Skin of body (tissue), 2 donors: Measurements from ENCODE around the gene BCL7C. TPM values are rescaled to one million over a fixed set of nuclear protein-coding genes. Genes with fewer than 3 reads are reported as not detected.

Experiments used
- DNase-seq: peaks from one replicate; lab custom pipeline; 2025; lab: John Stamatoyannopoulos, UW
- total RNA-seq: library from RNA; depleted of rRNA; stranded (reverse); fragments of >200 nt; gene quantifications from one replicate; pipeline ENCODE4 v1.2.3, GENCODE V29; 2014

The BCL7C gene
- total RNA-seq, 1 donor from 2014 or later, result 20.7 TPM

DNA sequence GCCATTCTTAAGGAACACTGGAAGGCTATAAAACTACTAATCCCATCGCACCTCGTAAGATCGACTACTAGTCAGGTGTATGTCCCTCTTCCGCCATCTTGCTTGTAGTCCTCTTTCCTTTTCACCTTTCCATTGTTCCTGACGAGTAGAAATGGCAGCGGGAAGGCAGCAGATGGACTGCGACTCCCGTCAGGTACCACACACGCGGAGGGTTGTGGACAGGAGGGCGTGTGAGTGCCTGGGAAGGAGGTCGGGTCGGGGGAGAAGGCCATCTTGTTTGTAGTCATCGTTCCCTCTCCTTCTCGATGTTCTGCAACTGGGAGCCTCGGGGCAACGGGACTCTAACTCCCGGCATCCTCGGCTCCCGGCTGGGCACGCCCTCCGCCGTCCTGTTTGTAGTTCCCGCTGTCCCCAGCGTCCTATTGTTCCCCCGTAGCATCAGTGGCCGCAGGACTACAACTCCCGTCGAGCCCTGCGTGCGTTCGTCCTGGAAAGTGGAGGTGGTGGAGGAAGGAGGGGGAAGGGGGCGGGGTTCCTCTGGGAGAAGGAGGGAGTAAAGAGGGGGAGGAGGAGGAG, 29.2 kb upstream of the BCL7C start:
- peak; percentile 100 for DNase-seq

DNA sequence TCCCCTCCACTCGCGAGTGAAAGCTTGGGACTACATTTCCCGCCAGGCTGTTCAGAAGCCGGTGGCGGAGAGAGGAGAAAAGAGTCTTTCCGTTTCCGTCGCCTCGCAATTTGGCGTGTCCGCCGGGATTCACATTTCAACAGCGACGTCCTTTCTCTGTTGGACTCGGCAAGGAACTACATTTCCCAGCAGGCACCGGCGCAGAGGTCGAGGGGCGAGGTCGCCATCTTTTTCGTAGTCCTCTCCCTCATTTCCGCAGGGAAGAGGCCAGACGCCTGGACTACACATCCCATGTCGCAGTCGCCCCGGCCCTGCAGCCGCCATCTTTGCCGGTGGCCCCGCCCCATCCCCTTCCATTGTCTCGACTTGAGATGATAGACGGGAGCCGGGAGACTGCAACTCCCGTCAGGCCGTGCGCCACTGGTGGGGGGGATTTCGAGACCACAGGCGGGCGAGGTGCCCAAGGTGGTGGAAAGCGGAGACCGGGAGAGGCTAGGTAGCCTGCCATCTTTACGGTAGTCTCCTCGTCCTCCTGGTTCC, 28.6 kb upstream of the BCL7C start:
- DNase-seq, result peak; percentile 100

DNA sequence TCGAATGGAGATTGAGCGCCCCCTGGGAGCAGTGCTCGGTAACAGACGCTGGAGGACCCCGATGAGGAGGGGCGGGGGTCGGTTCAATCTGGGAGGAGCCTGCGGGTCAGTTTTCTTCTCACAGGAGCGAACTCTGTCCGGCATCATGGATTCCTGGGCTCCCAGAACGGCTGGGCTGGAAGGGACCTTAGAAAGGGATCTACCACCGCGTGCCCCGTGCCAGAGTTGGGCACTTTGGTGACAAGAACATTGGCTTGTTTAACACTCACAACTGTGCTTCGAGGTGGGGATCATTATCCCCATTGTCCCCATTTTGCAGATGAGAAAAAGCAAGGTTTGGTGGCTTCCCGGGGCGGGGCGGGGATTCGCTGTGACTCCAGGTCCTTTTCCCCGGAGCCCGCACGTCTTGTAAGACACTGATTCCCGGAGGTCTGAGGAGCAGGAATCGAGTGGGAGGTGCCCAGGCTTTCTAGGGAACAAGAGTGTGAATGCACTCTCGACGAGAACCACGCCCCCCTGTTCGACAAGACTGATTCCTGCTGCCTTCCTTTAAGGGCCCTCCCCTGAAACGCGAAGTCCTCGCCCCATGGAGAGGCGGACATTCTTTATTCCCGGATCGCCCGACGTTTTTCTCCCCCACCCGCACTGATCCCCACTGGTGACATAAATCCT, 28.0 kb upstream of the BCL7C start:
- peak; percentile 97 for DNase-seq

DNA sequence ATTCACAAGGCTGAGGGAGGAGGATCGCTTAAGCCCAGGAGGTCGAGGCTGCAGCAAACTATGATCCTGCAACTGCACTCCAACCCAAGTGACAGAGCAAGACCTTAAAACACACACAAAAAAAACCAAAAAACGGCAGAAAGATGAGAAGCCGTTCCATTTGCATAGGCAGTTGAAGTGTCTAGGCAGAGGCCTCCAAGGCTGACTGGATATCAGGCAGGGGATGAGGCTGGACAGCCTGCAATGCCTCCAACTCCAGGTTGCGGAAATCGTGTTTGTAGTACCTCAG, 27.5 kb upstream of the BCL7C start:
- no peak for DNase-seq

DNA sequence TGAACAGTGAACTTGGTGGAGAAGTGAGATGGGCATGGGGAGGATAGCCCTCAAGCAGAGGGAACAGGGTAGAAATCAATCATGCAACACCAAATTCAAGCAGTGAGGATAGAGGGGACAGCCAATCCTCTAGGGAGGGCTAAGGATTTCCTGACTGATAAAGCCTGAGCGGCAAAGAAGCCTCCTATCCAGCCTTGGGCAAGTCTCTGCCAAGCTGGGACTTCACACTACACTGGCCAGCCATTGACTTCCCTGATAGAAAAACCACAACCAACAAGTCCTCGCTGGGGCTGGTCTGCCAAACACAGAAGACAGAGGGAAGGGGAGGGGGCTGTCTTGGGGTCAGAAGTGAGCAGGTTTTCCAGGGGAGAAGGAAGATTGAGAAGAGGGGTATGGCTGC, 27.0 kb upstream of the BCL7C start:
- DNase-seq, result no peak

DNA sequence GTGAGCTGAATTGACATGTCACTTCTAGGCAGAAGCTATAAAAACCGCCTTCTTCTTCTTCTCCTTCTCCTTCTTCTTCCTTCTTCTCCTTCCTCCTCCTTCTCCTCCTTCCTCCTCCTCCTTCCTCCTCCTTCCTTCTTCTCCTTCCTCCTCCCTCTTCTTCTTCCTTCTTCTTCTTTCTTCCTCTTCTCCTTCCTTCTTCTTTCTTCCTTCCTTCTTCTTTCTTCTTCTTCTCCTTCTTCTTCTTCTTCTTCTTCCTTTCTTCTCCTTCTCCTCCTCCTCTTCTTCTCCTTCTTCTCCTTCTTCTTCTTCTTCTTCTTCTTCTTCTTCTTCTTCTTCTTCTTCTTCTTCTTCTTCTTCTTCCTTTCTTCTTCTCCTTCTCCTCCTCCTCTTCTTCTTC, 24.7 kb upstream of the BCL7C start:
- no peak for DNase-seq

DNA sequence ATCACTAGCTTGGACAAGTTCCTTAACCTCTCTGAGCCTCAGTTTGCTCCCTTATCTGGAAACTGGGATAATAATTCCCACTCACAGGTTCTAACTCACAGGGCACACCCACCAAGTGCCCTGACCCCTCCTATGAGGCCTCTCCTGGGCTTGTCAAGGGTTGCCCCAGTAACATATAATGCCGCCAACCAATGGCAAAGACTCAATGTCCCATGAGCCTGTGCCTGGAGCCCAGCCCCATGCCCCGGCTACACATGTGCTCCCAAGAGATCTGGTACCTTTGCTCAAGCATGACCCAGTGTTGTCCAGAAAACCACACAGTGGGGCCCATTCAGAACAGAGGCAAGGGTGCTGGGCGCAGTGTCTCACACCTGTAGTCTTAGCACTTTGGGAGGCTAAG, 21.0 kb upstream of the BCL7C start:
- DNase-seq, result no peak

DNA sequence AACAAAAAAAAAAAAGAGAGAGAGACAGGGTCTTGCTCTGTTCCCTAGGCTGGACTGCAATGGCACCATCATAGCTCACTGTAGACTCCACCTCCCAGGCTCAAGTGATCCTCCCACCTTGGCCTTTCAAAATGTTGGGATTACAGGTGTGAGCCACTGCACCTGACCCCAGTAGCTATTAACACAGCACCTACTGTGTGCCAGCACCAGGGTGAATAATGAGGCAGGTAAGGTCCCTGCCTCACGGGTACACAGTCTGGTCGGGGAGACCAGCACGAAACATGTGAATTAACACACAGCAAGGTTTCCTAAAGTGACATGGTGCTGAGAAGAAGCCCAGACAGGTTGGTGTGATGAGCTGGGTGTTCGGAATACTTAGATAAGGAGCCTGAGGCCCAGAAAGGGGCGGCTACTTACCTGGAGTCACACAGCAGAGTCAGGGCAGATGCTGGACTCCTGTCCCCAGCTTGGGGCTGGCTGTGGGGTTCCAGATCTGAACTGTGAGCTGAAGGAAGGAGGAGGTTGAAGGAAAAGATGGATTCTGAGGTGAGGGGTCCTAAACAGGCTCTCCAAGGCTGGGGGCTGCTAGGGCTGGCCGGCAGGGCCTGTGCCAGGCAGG, 19.0 kb upstream of the BCL7C start:
- DNase-seq, result no peak

DNA sequence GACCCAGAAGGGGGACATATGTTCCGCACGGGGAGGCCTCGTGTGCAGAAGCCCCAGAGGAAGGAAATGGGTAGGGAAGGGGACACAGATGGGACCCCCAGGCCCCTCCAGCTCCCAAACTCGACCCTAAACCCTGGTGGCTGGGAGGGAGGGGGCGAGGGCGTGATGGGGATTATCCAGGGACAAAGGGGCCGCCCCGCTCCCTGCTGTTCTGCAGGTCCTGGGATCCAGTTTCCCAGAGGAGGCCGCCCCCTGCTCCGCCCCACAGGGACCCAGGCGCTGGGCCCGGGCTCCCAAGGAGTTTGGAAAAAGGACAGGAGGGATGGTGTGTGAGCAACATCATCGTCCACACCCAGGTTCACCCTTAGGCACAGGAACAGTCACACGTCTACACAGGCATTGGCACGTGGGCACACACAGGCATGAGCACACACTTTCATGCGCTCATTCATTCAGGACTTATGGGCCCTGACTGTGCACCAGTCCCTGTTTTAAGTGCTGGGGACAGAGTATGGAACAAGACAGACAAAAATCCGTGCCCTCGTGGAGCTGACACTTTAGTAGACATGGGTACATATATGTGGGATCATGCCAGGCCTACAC, 16.7 kb upstream of the BCL7C start:
- DNase-seq, result no peak

DNA sequence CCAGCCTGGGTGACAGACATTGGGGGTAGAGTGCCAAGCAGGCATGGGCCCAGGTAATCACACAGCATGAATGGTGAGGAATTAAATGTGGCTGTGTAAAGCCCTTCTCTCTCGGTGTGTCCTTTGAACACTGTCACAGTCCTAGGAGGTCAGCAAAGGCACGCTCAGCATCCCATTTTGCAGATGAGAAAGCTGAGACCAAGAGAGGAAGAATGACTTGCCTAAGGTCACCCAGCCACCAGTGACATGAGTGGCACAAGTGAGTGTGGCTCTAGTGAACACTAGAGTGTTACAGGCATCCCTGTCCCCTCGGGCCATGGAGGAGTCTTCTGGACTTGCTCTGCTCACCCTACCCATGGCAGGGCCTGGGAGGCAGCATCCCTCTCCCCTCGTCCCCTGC, 13.2 kb upstream of the BCL7C start:
- no peak for DNase-seq

DNA sequence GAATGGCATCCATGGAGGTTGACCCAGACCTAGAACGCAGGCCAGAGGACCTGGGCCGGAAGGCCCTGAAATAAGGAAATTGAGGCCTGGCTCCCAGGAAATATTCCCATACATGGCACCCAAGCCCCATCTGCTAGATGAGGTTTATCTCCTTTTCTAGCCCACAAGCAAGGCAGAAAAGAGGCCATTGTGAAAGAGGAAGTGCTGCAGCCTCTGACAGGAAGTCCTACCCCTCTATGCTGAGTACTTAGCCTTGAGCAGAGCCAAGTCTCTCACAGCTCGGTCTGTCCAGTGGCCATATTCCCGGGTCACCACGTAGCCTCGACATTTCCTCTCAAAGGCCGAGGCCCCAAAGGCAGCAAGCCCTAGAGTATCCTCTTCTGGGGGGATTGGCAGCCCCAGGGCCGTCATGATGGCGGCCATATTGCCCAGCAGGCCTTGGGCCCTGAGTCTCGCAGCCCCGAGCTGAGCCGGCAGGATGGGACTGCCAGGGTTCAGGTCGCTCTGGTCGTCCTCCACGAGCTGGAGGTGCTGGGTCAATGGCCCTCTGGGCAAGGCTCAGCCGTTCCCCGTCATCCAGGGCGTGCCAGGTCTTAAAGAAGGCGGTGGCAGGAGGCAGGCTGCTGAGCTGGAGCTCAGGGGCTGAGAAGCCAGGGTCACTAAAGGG, 10.4 kb upstream of the BCL7C start:
- no peak for DNase-seq

DNA sequence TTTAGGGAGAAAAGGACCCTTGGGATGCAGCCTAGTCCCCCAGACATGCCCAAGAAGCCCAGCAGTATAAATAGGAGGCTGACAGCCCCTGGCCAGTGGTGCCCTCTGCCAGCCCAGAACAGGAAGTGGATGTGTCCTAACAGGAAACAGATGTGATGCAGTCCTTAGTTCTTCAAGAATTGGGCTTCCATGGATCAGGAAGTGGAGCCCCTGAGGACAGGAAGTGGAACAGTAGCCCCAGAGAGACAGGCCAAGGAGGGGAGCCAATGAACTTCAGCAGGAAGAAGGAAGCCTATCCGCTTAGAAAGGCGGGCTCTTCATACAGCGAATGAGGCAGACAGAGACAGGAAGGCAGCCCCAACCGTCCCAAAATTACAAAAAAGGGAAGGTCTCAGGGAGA, 9.7 kb upstream of the BCL7C start:
- peak; percentile 41 for DNase-seq

DNA sequence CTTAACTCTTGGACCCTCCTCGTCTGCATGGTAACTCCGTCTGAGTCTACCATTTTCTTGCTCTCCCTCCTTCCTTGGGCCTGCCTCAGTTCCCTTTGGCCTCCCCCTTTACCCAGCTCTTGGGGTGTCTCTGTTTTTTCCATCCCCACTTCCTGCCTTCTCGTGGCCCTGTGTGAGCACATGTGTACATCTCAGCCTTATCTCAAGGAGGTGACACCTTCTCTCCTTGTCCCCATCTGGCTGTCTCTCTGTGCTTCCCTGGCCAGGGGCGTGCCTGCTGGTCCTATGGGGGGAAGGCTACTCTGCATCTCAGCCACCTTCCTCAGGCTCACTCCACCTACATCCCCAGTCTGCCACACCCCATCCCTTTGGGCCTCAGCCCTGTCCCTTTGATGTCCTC, 9.1 kb upstream of the BCL7C start:
- DNase-seq, result no peak

DNA sequence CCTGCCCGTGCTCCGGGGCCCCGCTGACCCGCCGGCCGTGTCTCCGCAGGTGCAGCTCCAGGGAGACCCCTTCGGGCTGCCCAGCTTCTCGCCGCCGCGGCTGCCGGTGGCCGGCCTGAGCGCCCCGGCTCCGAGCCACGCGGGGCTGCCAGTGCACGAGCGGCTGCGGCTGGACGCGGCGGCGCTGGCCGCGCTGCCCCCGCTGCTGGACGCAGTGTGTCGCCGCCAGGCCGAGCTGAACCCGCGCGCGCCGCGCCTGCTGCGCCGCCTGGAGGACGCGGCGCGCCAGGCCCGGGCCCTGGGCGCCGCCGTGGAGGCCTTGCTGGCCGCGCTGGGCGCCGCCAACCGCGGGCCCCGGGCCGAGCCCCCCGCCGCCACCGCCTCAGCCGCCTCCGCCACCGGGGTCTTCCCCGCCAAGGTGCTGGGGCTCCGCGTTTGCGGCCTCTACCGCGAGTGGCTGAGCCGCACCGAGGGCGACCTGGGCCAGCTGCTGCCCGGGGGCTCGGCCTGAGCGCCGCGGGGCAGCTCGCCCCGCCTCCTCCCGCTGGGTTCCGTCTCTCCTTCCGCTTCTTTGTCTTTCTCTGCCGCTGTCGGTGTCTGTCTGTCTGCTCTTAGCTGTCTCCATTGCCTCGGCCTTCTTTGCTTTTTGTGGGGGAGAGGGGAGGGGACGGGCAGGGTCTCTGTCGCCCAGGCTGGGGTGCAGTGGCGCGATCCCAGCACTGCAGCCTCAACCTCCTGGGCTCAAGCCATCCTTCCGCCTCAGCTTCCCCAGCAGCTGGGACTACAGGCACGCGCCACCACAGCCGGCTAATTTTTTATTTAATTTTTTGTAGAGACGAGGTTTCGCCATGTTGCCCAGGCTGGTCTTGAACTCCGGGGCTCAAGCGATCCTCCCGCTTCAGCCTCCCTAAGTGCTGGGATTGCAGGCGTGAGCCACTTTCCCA, 8.4 kb upstream of the BCL7C start:
- no peak for DNase-seq

DNA sequence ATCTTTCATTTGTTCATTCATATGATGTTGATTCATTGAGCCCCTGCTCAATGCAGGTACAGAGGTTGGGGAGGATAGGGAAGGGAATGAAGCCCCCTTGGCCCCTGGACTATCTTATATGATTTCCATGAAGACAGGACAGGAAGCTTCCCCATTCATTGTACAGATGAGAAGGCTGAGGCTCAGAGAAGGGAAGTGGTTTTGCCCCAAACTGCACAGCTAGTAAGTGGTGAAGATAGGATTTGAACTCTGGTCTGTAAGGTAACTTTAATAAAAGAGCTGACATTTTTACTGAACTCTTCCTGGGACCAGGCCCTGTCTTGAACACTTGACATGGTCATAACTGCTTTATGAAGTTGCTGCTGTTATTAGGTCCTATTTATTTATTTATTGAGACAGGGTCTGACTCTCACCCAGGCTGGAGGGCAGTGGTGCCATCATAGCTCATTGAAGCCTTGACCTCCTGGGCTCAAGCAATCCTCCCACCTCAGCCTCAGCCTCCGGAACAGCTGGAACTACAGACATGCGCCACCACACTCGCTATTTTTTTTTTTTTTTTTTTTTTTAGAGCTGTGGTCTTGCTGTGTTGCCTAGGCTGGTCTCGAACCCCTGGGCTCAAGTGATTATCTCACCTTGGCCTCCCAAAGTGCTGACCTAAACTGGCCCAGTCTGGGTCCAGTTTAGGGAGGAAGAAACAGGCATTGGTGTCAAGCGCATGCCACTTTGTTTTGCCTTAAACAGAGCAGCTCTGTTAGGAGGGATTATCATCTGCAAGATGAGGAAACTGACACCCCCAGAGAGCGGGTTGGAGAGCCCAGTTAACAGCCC, 7.5 kb upstream of the BCL7C start:
- no peak for DNase-seq

DNA sequence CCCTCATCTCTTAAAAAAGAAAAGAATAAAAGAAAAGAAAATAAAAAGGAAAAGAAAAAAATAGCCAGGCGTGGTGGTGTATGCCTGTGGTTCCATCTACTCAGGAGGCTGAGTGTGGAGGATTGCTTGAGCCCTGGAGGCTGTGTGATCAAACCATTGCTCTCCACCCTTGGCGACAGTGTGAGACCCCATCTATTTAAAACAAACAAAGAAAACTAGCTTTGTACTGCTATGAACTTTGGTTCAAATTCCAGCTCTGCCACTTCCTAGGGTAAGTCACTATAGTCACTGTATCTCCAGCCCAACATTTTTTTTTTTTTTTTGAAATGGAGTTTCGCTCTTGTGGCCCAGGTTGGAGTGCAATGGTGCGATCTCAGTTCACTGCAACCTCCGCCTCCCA, 6.7 kb upstream of the BCL7C start:
- DNase-seq, result no peak

DNA sequence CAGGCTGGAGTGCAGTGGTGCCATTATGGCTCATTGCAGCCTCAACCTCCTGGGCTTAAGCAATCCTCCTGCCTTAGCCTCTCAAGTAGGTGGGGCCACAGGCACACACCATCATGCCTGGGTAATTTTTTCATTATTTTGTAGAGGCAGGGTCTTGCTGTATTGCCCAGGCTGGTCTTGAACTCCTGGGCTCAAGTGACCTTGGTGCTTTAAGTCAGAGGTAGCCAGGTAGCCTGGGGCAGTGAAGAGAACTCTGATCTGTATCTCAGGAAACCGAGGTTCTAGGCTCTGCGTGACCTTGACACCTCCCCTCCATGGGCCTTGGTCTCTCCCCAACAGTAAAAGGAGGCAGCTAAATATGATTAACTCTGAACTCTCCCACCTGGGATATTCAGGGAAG, 5.9 kb upstream of the BCL7C start:
- DNase-seq, result no peak

DNA sequence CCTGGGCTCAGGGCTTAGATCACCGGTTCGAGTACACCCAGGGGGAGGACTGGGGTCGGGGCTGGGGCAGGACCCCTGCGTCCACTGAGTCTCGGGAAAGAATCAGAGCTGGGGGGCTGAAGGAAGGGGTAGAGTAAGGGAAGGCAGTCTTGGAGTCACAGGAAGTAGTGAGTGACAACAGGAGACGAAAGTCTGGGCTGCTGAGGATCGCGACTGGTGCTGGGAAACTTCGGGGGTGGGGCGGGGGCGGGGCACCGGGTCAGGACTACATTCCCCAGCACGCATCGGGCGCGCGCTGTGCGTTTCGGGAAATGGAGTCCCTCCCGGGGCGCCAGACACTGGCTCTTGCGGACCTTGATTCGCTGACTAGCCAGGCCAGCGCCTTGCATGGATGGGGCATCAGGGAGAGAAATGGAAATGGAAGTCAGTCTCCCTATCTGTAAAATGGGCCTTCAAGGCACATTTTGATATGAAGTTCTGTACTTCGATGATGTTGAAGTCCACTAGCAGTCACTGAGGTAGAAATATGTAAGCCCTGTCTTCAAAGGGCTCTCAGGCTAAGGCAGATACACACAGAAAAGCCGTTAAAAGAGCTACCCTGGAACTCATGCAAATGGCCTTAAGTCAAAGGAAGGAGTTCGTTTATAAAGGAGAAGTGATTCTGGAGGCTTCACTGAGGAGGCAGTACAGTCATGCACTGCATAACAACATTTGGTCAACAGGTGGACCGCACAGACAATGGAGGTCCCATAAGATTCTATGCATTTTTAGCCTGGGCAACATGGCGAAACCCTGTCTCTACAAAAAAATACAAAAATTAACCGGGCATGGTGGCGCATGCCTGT, 3.2 kb upstream of the BCL7C start:
- peak; percentile 92 for DNase-seq

DNA sequence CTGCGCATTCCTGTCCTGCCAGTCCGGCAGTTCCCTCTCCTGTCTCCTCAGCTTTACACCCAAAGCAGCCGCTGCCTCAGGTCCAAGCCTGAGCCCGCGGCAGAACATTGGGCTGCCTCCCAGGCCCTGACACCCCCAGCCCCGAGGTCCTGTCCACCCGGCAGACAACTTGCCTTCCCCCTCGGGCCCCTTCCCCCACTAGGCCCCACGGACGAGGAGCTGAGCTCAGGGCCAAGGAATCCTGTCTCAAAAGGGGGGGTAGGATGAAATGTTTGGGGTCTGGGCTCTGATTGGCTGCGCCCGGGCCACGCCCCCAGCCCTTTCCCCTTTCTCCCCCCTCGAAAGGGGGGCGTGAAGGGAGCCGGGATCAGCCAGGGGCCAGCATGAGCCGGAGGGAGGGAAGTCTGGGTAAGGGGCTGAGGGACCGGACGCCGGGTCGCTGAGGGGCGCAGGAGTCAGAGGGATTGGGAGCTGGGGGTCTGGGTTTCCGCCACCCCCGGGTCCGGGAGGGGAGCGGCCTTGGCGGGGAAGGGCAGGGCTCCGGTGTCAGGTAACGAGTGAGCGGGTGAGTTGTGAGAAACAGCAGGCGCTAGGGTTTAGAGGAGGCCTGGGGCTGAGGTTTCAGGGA, 2.5 kb upstream of the BCL7C start, which contains the start of gene CTF1:
Gene CTF1 (plus strand): TSS at position 354 of the 628 bp plus-strand sequence. CDS start 30 bp downstream, at position 384.
- peak; percentile 91 for DNase-seq
